Osteoblast (primary cell): ENCODE data around the gene METTL25. TPM values are rescaled to one million over a fixed set of nuclear protein-coding genes. Genes with fewer than 3 reads are reported as not detected.
A peak's percentile ranks its signal among the peaks of the same experiment; 100 is the strongest.

Experiments
- DNase-seq: peaks from one replicate; pipeline ENCODE4 v3.0.0; 2011; ENCODE audit warnings: low spot score, mixed read lengths; ENCODE audit not compliant: insufficient read length; ENCODE audit errors: missing footprints
- H2AFZ ChIP-seq: 2 replicates; pipeline ENCODE4 v1.6.0; 2011; ENCODE audit warnings: mild to moderate bottlenecking, low read length
- H3K27ac ChIP-seq: 2 replicates; pipeline ENCODE4 v1.5.1; 2011; ENCODE audit warnings: mild to moderate bottlenecking, low read depth, low read length, moderate library complexity
- H3K27me3 ChIP-seq: 2 replicates; pipeline ENCODE4 v1.6.0; 2012; ENCODE audit warnings: mild to moderate bottlenecking, control low read depth, inconsistent platforms, low read length, moderate library complexity; ENCODE audit not compliant: insufficient read depth
- H3K36me3 ChIP-seq: 2 replicates; pipeline ENCODE4 v1.5.1; 2011; ENCODE audit warnings: mild to moderate bottlenecking, low read length, control low read depth, moderate library complexity; ENCODE audit not compliant: insufficient read depth
- H3K4me1 ChIP-seq: 2 replicates; pipeline ENCODE4 v1.5.1; 2011; ENCODE audit warnings: mild to moderate bottlenecking, low read length, control low read depth, moderate library complexity; ENCODE audit not compliant: insufficient read depth
- H3K4me2 ChIP-seq: 2 replicates; pipeline ENCODE4 v1.6.0; 2011; ENCODE audit warnings: mild to moderate bottlenecking, low read length; ENCODE audit not compliant: insufficient read depth
- H3K4me3 ChIP-seq: fragments of 200-600 bp; sonication (generic); 3 replicates; pipeline ENCODE4 v1.5.1; 2012; ENCODE audit warnings: mild to moderate bottlenecking, low read length, inconsistent platforms; ENCODE audit not compliant: insufficient read depth
- H3K79me2 ChIP-seq: 2 replicates; pipeline ENCODE4 v1.6.0; 2012; ENCODE audit warnings: mild to moderate bottlenecking, low read length, control low read depth, inconsistent platforms; ENCODE audit not compliant: insufficient read depth
- H3K9me3 ChIP-seq: 2 replicates; pipeline ENCODE4 v1.5.1; 2011; ENCODE audit warnings: low read depth, low read length, control low read depth
- H4K20me1 ChIP-seq: 2 replicates; pipeline ENCODE4 v1.6.0; 2012; ENCODE audit warnings: mild to moderate bottlenecking, low read length, control low read depth; ENCODE audit not compliant: insufficient read depth
- total RNA-seq: library from RNA; depleted of rRNA; stranded (reverse); fragments of >200 nt; gene quantifications from 2 replicates; pipeline ENCODE4 v1.2.3, GENCODE V29; 2012
- TF ChIP-seq, protein P1 (sequence below): IDR thresholded peaks from 2 replicates; pipeline ENCODE4 v1.5.1; 2011; ENCODE audit warnings: mild to moderate bottlenecking, low read depth, low read length, moderate library complexity; ENCODE audit errors: extremely low read depth

METTL25 gene
- total RNA-seq, 1 donor: 18.1 TPM

- Histone ChIP-seq H3K36me3 (no peaks in the 10 kb centered on the region), H3K4me1 (no peaks in the 10 kb centered on the region), H3K27ac (no peak overlapping the region), H3K79me2 (no peaks in the 10 kb centered on the region), H3K4me3 (no peak overlapping the region), H4K20me1 (no peaks in the 10 kb centered on the region), H3K4me2 (no peak overlapping the region), H3K9me3 (no peaks in the 10 kb centered on the region), H3K27me3 (no peaks in the 10 kb centered on the region), H2AFZ (no peak overlapping the region)
- no peak for DNase-seq
- TF ChIP-seq, protein P1, sequence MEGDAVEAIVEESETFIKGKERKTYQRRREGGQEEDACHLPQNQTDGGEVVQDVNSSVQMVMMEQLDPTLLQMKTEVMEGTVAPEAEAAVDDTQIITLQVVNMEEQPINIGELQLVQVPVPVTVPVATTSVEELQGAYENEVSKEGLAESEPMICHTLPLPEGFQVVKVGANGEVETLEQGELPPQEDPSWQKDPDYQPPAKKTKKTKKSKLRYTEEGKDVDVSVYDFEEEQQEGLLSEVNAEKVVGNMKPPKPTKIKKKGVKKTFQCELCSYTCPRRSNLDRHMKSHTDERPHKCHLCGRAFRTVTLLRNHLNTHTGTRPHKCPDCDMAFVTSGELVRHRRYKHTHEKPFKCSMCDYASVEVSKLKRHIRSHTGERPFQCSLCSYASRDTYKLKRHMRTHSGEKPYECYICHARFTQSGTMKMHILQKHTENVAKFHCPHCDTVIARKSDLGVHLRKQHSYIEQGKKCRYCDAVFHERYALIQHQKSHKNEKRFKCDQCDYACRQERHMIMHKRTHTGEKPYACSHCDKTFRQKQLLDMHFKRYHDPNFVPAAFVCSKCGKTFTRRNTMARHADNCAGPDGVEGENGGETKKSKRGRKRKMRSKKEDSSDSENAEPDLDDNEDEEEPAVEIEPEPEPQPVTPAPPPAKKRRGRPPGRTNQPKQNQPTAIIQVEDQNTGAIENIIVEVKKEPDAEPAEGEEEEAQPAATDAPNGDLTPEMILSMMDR: no peak
Measured at GRCh38 chr12:82468563-82468962, 110.2 kb downstream of the METTL25 start.

DNA sequence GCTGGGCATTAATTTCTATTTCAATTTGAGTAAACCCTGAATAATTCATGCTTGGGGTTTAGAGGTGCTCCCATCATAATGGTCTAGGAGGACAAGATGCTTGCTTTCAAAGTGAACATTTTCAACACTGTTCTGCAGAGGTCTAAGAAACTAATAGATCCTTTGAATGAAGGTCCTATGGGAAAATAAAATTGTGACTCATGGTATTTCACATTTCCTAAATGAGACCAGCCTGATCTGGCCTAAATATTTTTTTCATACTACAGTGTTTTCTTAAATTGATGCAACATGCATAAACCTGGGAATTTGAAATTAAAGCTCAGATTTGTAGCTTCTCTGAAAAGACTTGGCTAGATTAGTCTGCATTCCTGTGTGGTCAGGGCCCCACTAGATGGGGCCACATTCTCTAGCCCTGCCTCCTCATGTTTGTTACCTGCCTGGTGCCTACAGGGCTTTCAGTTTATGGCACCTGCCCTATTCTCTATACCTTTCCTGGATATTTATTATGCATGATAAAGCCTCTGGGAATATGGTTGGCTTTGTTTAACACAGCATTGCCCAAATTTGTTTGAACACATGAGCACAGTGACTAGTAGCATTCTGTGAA is 112.7 kb downstream of the METTL25 start:
- no peaks in the 10 kb centered on the region for H3K36me3 ChIP-seq
- no peak overlapping the region for H2AFZ ChIP-seq
- H3K4me1 ChIP-seq: no peaks in the 10 kb centered on the region
- H3K27me3 ChIP-seq: no peaks in the 10 kb centered on the region
- H3K4me3 ChIP-seq: no peak overlapping the region
- no peaks in the 10 kb centered on the region for H3K9me3 ChIP-seq
- H3K27ac ChIP-seq: no peak overlapping the region
- H3K79me2 ChIP-seq: no peaks in the 10 kb centered on the region
- no peaks in the 10 kb centered on the region for H4K20me1 ChIP-seq
- DNase-seq: no peak
- H3K4me2 ChIP-seq: no peak overlapping the region
- TF ChIP-seq, protein P1: no peak

DNA sequence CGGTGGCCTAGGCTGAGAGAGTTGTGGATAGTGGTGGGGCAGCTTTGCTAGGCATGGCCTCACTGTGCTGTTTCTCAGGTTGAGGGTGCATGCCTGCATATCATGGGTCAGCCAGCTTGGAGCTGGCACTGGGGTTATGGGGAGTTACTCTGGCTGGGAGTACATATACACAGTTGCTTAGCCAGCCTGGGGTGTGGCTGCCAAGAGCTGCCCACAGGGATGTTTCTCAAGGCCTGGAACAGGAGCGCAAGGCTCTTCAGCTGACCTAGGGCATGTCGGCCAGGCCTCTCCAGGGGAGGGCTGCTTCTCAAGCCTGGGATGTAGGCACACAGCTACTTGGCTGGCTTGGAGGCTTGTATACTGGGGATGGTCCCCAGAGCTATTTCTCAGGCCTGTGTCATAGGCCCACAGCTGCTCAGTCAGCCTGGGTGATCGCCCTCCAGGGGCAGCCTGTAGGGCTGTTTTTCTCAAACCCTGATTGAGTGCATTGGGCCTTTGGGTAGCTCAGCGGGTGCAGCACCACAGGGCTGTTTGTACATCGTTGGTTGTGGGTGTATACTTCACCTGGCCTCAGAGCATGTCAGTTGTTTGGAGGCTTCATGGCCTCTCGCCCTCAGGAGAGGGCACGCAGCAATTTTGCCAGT is 114.9 kb downstream of the METTL25 start:
- Histone ChIP-seq H3K4me3 (no peak overlapping the region), H3K4me2 (no peak overlapping the region), H3K9me3 (no peaks in the 10 kb centered on the region), H3K4me1 (no peaks in the 10 kb centered on the region), H4K20me1 (no peaks in the 10 kb centered on the region), H3K36me3 (no peaks in the 10 kb centered on the region), H3K27me3 (no peaks in the 10 kb centered on the region), H3K79me2 (no peaks in the 10 kb centered on the region), H2AFZ (no peak overlapping the region), H3K27ac (no peak overlapping the region)
- TF ChIP-seq, protein P1: no peak
- DNase-seq: no peak

DNA sequence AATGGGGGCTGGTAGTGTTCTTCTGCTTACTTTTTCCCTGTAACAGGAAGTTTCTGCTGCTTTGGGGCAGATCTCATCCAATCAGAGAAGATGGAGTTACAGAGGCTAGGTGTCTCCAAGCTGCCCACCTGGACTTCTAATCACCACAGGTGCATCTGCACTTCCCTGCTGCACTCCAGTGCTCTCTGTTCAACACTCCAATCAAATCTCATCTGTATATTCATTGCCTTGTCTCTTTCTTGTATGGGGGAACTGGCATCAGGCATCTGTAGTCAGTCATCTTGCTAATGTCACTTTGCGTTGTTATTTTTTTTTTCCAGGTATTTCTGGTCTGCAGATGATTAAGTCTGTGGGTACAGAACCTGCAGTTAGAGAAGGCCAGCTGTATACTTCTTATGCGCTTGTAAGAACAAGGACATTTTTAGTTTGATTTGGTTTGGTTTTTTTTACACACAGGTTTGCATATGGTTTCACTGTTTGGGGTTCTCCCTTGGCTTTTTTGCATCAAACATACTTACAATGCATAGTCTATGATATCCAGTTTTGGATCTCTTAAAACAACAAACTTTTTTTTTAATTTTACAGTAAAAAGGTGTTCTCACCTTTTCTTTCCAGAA is 116.0 kb downstream of the METTL25 start:
- H3K9me3 ChIP-seq: no peaks in the 10 kb centered on the region
- no peaks in the 10 kb centered on the region for H3K36me3 ChIP-seq
- no peaks in the 10 kb centered on the region for H3K4me1 ChIP-seq
- no peaks in the 10 kb centered on the region for H3K79me2 ChIP-seq
- H3K27me3 ChIP-seq: no peaks in the 10 kb centered on the region
- H3K4me2 ChIP-seq: no peak overlapping the region
- H4K20me1 ChIP-seq: no peaks in the 10 kb centered on the region
- H3K27ac ChIP-seq: no peak overlapping the region
- TF ChIP-seq, protein P1: no peak
- H3K4me3 ChIP-seq: no peak overlapping the region
- DNase-seq: peak; percentile 19
- H2AFZ ChIP-seq: no peak overlapping the region
